ENCODE measurements around the gene PHLDB1.
"Not testable (repeated sequence)": the region's sequence is repeated elsewhere in the genome, so short reads cannot be mapped to it uniquely, and the experiment has no call there.

DNA sequence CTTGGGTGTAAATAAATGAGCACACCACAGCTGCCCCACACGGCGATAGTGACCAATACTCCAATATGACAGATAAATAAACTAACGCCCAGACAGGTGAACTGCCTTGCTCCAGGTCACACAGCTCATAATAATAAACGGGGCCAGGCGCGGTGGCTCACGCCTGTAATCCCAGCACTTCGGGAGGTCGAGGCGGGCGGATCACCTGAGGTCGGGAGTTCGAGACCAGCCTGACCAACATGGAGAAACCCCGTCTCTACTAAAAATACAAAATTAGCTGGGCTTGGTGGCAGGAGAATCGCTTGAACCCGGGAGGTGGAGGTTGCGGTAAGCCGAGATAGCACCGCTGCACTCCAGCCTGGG lies 4.0 kb downstream of the PHLDB1 start:
- TF ChIP-seq, protein P1, sequence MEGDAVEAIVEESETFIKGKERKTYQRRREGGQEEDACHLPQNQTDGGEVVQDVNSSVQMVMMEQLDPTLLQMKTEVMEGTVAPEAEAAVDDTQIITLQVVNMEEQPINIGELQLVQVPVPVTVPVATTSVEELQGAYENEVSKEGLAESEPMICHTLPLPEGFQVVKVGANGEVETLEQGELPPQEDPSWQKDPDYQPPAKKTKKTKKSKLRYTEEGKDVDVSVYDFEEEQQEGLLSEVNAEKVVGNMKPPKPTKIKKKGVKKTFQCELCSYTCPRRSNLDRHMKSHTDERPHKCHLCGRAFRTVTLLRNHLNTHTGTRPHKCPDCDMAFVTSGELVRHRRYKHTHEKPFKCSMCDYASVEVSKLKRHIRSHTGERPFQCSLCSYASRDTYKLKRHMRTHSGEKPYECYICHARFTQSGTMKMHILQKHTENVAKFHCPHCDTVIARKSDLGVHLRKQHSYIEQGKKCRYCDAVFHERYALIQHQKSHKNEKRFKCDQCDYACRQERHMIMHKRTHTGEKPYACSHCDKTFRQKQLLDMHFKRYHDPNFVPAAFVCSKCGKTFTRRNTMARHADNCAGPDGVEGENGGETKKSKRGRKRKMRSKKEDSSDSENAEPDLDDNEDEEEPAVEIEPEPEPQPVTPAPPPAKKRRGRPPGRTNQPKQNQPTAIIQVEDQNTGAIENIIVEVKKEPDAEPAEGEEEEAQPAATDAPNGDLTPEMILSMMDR (IDR thresholded peaks at IDR 0.05): not testable (repeated sequence)
- not testable (repeated sequence) for TF ChIP-seq POLR2A (IDR thresholded peaks at IDR 0.05)

Data from lower leg skin (tissue), 3 donors.